Psoas muscle (tissue), 8 donors: ENCODE data around the gene CATSPERB. TPM values are rescaled to one million over a fixed set of nuclear protein-coding genes. Genes with fewer than 3 reads are reported as not detected.
"Not testable (repeated sequence)": the region's sequence is repeated elsewhere in the genome, so short reads cannot be mapped to it uniquely, and the experiment has no call there.

Source experiments
- ATAC-seq, 4 donors: fragments of 200-7000 bp; cut with Tn5 transposase; one replicate each; pipeline ENCODE4 v1.9.1; 2020; ENCODE audit warnings: moderate library complexity in 3 of 4, mild to moderate bottlenecking in 2 of 4
- DNase-seq, 2 donors: peaks; one replicate each; pipeline ENCODE4 v3.0.0-alpha.2; 2020
- H3K27ac ChIP-seq: fragments of 200-600 bp; one replicate; pipeline ENCODE4 v1.8.0; 2022
- H3K27me3 ChIP-seq, 3 donors: fragments of 200-600 bp in 1 of 3; one replicate each; pipeline versions ENCODE4 v1.6.1 to v1.8.0; 2013 to 2022; ENCODE audit warnings: low read length in 2 of 3, mild to moderate bottlenecking in 2 of 3, moderate library complexity in 1 of 3; ENCODE audit not compliant: insufficient read depth in 3 of 3
- H3K36me3 ChIP-seq, 2 donors: fragments of 200-600 bp in 1 of 2; one replicate each; pipeline versions ENCODE4 v1.6.1 to v1.8.0; 2013 to 2022; ENCODE audit warnings: low read depth in 1 of 2, mild to moderate bottlenecking in 1 of 2, moderate library complexity in 1 of 2; ENCODE audit not compliant: insufficient read depth in 1 of 2
- H3K4me1 ChIP-seq: fragments of 200-600 bp; one replicate; pipeline ENCODE4 v1.8.0; 2022
- H3K4me3 ChIP-seq: fragments of 200-600 bp; one replicate; pipeline ENCODE4 v1.8.0; 2022; ENCODE audit warnings: mild to moderate bottlenecking
- H3K9me3 ChIP-seq: fragments of 200-600 bp; one replicate; pipeline ENCODE4 v1.8.0; 2022
- CTCF ChIP-seq: fragments of 200-600 bp; IDR thresholded peaks from one replicate; pipeline ENCODE4 v1.8.0; 2022; ENCODE audit warnings: antibody characterized with exemption
- WGBS, 3 donors: extraction: QIAGEN DNeasy Blood & Tissue Kit; methylation state at CpG; one replicate each; pipeline versions ENCODE4 v1.1.6 to v1.1.7; 2013; 5-methylcytosine and 5-hydroxymethylcytosine counted together
- intact Hi-C, 2 donors: fragments of 100-400 bp; cut with DNase I; formaldehyde crosslinking; loops; one replicate each; pipeline versions ENCODE4 v1.11.0 to v1.14.2; 2022
- polyA plus RNA-seq, 3 donors: library from polyadenylated mRNA; stranded (reverse); fragments of 200-250 nt; gene quantifications; one replicate each; pipeline ENCODE4 v1.2.3, GENCODE V29; 2013
- total RNA-seq, 4 donors: library from RNA; stranded (reverse); fragmentation: NEBNext Ultra II Directional in 2 of 4; extraction: Animal tissue kit (Norgen Biotek cat#: 25700) in 2 of 4; gene quantifications; one replicate each; pipeline versions ENCODE4 v1.2.1 to v1.2.4, GENCODE V29; 2021 to 2023
- donor health status: healthy with polysubstance abuse.
- donor health status: DM: no; HTN: no; CAD: no; lungs with moderate emphysema.
- donor health status: Bipolar disorder and iron deficiency.
- donor health status: healthy.
- donor health status: DM: yes; HTN: yes; CAD: no.
- donor health status: DM: no; HTN: no; CAD: no.
- donor health status: DM: no; HTN: no; CAD: no.
- donor health status: DM: yes; HTN: yes; CAD: no.

The CATSPERB gene
- total and polyA plus RNA-seq, 7 donors, result 0.03 to 0.52 (median 0.20) TPM

DNA sequence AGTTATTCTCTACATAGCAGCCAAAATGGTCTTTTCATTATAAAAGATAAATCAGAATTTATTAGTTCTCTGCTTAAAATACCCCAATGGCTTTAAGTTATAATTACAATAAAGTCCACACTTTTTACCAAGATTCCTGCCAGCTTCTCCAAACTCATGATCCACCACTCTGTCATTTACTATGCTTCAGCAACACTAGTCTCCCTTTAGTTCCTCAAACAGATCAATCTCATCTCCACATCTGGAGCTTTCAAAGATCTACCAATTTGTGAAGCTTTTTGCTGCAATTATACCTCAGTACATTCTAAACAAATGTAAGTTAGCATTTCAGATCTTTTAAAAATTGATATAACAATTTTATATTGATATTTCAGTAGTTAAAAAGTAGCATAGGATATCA lies 24.9 kb downstream of the CATSPERB start:
- intact Hi-C loops, result no loop called here
- no peak overlapping the region for H3K27ac ChIP-seq
- TF ChIP-seq CTCF, result no peak
- H3K9me3 ChIP-seq, result peaks cover 7% of the 10 kb centered on the region
- H3K36me3 ChIP-seq, result no peaks in the 10 kb centered on the region
- H3K4me1 ChIP-seq, result no peaks in the 10 kb centered on the region
- ATAC-seq (no peak), DNase-seq (no peak)
- no peaks in the 10 kb centered on the region for H3K27me3 ChIP-seq
- H3K4me3 ChIP-seq, result no peak overlapping the region

GRCh38 chr14:91694643-91695042 lies 37.2 kb downstream of the CATSPERB start:
- Histone ChIP-seq H3K27me3 (no peaks in the 10 kb centered on the region), H3K4me3 (no peak overlapping the region), H3K4me1 (no peaks in the 10 kb centered on the region), H3K9me3 (peaks cover 12% of the 10 kb centered on the region), H3K27ac (no peak overlapping the region), H3K36me3 (no peaks in the 10 kb centered on the region)
- 62 to 67% (median 63%) methylated on average over 2 of the region's 2 CpGs for WGBS, 3 donors
- TF ChIP-seq CTCF, result no peak
- DNase-seq (no peak), ATAC-seq (no peak)
- intact Hi-C loops, result no loop called here

DNA sequence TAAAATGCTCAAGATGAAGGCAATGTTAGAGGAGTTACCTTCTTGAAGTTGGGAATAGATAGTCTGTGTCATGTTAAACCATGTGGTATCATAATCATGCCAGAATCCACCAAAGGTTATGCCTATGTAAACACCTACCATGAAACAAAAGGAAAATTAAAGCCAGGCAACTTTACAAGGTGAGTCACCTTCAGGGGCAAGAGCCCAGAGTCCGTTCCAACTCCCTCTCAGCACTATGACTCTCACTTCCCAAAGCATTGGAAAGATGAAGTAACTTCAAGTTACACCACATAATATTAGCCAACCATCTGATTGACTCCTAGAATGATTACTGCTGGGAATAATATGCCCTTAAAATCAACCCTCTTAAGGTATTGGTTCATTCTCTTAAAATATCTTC lies 38.5 kb downstream of the CATSPERB start:
- Histone ChIP-seq H3K9me3 (peaks cover 12% of the 10 kb centered on the region), H3K36me3 (no peaks in the 10 kb centered on the region), H3K4me3 (no peak overlapping the region), H3K4me1 (no peaks in the 10 kb centered on the region), H3K27ac (no peak overlapping the region), H3K27me3 (no peaks in the 10 kb centered on the region)
- intact Hi-C loops, result no loop called here
- no peak for ATAC-seq
- 59 to 69% (median 64%) methylated on average over 1 of the region's 1 CpG for WGBS, 3 donors
- DNase-seq, result no peak
- no peak for TF ChIP-seq CTCF

- no peak for DNase-seq
- no peak for ATAC-seq
- 85 to 93% (median 89%) methylated on average over 7 of the region's 7 CpGs for WGBS, 3 donors
- no peak overlapping the region for H3K27ac ChIP-seq
- intact Hi-C loops, result no loop called here
- no peaks in the 10 kb centered on the region for H3K4me1 ChIP-seq
- H3K27me3 ChIP-seq, result no peaks in the 10 kb centered on the region
- H3K9me3 ChIP-seq, result peaks cover 3% of the 10 kb centered on the region
- no peak overlapping the region for H3K4me3 ChIP-seq
- no peaks in the 10 kb centered on the region for H3K36me3 ChIP-seq
- no peak for TF ChIP-seq CTCF
Observed at GRCh38 chr14:91692075-91692474, 39.8 kb downstream of the CATSPERB start.

- Histone ChIP-seq H3K4me1 (no peaks in the 10 kb centered on the region), H3K27ac (no peak overlapping the region), H3K4me3 (no peak overlapping the region), H3K27me3 (no peaks in the 10 kb centered on the region), H3K36me3 (no peaks in the 10 kb centered on the region), H3K9me3 (no peaks in the 10 kb centered on the region)
- DNase-seq, result no peak
- no peak for TF ChIP-seq CTCF
- no peak for ATAC-seq
- WGBS, 3 donors, result 89 to 94% (median 91%) methylated on average over 1 of the region's 1 CpG
- intact Hi-C loops, result no loop called here
Observed at GRCh38 chr14:91689608-91690007, 42.3 kb downstream of the CATSPERB start.

DNA sequence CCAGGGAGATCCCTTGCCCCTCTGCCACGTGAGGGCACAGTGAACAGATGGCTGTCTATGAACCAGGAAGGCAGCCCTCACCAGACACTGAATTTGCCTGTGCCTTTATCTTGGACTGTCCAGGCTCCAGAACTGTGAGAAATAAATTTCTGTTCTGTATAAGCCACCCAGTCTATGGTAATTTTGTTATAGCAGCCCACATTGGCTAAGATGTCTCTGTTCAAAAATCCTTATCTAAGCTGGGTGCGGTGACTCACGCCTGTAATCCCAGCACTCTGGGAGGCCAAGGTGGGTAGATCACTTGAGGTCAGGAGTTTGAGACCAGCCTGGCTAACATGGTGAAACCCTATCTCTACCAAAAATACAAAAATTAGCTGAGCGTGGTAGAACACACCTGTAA lies 44.5 kb downstream of the CATSPERB start:
- H3K4me3 ChIP-seq, H3K36me3 ChIP-seq, DNase-seq, H3K4me1 ChIP-seq, H3K27me3 ChIP-seq, ATAC-seq, H3K9me3 ChIP-seq, intact Hi-C loops, H3K27ac ChIP-seq: not testable (repeated sequence)
- 81 to 86% (median 86%) methylated on average over 4 of the region's 4 CpGs for WGBS, 3 donors
